Stimulated activated CD4-positive, alpha-beta T cell treated with anti-CD3 and anti-CD28 coated beads, Interleukin-4, amount 100 ng/mL, for 24 hours (primary cell): ENCODE measurements around the gene NDFIP1.

ENCODE experiments used
- DNase-seq: peaks from one replicate; pipeline ENCODE4 v3.0.0-alpha.2; 2020

The NDFIP1 gene

GRCh38 chr5:142095035-142095434 is 13.5 kb upstream of the NDFIP1 start:
- DNase-seq: peak; percentile 79

- peak; percentile 88 for DNase-seq
Measured at GRCh38 chr5:142095651-142096330, 12.8 kb upstream of the NDFIP1 start.

- no peak for DNase-seq
Measured at GRCh38 chr5:142096382-142096781, 12.2 kb upstream of the NDFIP1 start.

GRCh38 chr5:142097681-142098080 is 10.9 kb upstream of the NDFIP1 start:
- DNase-seq: peak; percentile 31

GRCh38 chr5:142098275-142098674 is 10.3 kb upstream of the NDFIP1 start:
- no peak for DNase-seq

GRCh38 chr5:142098931-142099330 is 9.6 kb upstream of the NDFIP1 start:
- DNase-seq: no peak

GRCh38 chr5:142100307-142100706 is 8.3 kb upstream of the NDFIP1 start:
- no peak for DNase-seq

- no peak for DNase-seq
Measured at GRCh38 chr5:142102980-142103740, 5.4 kb upstream of the NDFIP1 start.

GRCh38 chr5:142104491-142104890 is 4.1 kb upstream of the NDFIP1 start:
- DNase-seq: no peak

GRCh38 chr5:142106061-142106460 is 2.5 kb upstream of the NDFIP1 start:
- no peak for DNase-seq

- DNase-seq: no peak
Measured at GRCh38 chr5:142107036-142107735, 1.4 kb upstream of the NDFIP1 start.

- DNase-seq: no peak
Measured at GRCh38 chr5:142107736-142108431, 695 bp upstream of the NDFIP1 start.

- peak; percentile 67 for DNase-seq
Measured at GRCh38 chr5:142109331-142110045, 909 bp downstream of the NDFIP1 start.

GRCh38 chr5:142110046-142110531 is 1.5 kb downstream of the NDFIP1 start:
- no peak for DNase-seq

- no peak for DNase-seq
Measured at GRCh38 chr5:142110988-142111687, 2.6 kb downstream of the NDFIP1 start.

- DNase-seq: no peak
Measured at GRCh38 chr5:142114687-142115086, 6.1 kb downstream of the NDFIP1 start.

- no peak for DNase-seq
Measured at GRCh38 chr5:142115937-142116614, 7.5 kb downstream of the NDFIP1 start.

- DNase-seq: no peak
Measured at GRCh38 chr5:142117579-142118151, 9.1 kb downstream of the NDFIP1 start.

GRCh38 chr5:142118155-142118686 is 9.6 kb downstream of the NDFIP1 start:
- no peak for DNase-seq

GRCh38 chr5:142119051-142119625 is 10.6 kb downstream of the NDFIP1 start:
- no peak for DNase-seq
